Stimulated activated CD4-positive, alpha-beta T cell treated with anti-CD3 and anti-CD28 coated beads, Interleukin-1b, Interleukin-23, amount 100 ng/mL, for 48 hours (primary cell): Measurements from ENCODE around the gene TMEM14C.
A peak's percentile ranks its signal among the peaks of the same experiment; 100 is the strongest.

Source experiments
- DNase-seq: peaks from one replicate; pipeline ENCODE4 v3.0.0-alpha.2; 2020

The TMEM14C gene

DNA sequence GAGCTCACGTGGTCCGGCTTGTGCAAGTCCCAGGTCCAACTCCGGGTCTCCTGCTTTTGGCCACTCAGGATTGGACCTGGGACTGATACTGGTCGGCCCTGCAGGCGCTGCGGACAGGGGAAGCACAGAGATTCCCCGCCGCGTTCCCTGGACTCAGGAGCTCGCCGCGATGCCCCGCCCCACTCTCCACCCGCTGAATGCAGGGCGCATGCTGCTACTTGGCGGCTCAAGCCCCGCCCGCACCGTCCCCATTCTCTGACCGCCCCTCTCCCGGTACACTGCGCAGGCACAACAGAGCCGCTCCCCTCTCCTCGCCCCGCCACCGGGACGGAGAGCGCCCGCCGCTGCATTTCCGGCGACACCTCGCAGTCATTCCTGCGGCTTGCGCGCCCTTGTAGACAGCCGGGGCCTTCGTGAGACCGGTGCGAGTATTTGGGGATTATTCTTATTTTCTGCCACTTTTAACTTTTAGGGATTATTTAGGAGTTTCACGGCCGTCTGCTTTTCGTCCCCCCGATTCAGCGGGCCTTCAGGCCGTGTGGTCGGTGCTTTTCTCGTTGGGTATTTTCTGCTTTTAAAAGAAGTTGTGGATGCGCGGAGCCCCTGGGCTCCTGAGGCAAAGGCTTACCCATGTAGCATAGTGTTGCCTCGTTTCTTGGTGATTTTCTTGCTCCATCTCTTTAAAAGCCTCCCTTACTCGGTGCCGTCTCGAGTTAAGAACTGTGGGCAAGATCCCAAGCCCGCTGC is at the start of gene TMEM14C:
Gene TMEM14C (plus strand): TSS at position 251 of the 747 bp plus-strand sequence. CDS start 1,544 bp downstream, outside the sequence.
- peak; percentile 89 for DNase-seq

DNA sequence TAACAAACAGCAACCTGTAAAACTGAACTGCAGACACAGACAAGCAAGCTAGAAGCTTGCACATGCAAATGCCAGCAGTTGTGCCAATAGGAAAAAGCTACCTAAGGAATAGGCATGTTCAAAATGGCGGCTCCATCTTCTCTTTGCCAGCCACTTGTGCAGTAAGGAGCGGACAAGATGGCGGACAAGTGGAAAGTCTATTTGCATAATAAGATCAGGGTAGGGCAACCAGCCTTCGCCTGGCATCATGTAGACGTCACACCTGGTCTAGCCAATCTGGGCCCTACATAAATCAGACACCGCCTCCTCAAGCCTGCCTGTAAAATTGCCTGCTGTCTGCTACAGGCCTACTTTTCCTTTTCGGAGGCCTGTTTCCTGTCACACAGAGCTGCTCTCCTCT is 46.5 kb upstream of the TMEM14C start:
- DNase-seq = no peak

DNA sequence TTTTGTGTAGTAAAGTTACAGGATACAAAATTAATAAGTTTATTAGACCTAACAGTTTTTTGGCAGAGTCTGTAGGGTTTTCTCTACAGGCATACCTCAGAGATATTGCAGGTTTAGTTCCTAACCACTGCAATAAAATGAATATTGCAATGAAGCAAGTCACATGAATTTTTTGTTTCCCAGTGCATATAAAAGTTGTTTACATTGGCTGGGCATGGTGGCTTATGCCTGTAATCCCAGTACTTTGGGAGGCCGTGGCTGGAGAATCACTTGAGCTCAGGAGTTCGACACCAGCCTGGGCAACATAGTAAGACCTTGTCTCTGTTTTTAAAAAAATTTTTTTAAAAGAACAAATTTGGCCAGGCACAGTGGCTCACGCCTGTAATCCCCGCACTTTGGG is 44.4 kb upstream of the TMEM14C start:
- no peak for DNase-seq

DNA sequence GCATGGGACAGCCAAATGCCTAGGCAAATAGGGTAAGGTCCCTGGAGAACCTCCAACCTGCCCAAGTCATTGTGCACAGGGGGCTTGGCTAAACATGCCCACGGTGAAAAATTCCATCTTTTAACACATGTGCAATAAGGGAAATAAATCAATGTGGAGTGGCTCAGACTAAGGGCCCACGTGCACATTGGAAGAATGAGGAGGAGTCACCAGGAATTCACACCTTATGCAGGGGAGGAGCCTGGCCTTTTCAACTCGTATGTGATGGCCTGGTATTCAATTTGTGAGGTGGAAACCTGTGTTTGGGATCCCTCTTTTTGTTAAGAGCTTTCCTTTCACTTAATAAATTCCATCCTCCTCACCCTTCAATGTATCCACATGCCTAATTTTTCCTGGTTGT is 41.1 kb upstream of the TMEM14C start:
- DNase-seq = no peak

DNA sequence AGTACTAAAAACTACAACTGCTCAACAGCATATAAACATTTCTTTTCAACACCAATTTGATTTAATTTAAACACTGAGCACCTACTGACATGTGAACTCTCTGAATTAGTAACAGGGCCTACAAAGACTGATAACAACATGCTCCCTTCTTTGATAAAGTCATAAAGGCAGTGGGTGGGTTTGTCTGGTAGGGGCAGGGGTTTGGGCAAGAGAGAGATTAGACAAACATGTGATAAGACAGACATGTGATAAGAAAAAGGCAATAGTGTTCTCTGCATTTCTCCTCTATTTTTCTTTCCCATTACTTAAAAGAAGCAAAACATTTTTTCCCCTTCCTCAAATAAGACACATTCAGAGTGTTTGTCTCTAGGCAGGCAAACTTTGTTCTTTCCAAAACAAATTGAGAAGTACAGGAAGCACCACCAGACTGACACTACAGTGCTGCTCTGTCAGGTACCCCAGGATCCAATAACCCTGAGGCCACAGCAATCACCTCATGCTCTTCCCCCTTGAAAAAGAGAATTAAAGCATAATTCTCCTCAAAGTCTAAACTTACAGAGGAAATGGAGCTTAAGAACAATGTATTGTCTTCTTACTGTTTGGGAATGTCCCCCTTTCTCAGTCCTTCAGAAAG is 40.4 kb upstream of the TMEM14C start:
- DNase-seq = no peak

DNA sequence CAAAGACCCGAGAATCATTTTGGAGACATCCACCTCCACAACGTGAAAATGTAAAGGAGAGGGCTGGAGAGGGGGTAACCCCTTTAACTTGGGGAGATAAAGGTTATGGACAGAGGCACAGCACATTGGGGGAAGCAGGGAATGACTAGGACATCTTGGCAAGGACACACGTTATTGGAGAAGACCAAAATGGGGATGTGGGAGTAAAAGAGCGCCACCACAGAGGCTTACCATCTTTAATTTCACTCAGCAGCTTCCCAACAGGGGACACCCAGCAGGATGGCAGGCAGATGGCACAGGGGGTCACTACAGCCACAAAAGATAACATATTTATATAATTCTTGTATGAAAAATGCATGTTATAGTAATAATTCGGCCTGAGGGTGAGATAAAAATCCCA is 38.3 kb upstream of the TMEM14C start:
- DNase-seq = no peak

- no peak for DNase-seq
Observed at GRCh38 chr6:10685092-10685915, 37.6 kb upstream of the TMEM14C start.

GRCh38 chr6:10686901-10687300 is 36.0 kb upstream of the TMEM14C start:
- no peak for DNase-seq

- no peak for DNase-seq
Observed at GRCh38 chr6:10687582-10687981, 35.3 kb upstream of the TMEM14C start.

GRCh38 chr6:10690651-10691445 is 32.0 kb upstream of the TMEM14C start:
- no peak for DNase-seq

DNA sequence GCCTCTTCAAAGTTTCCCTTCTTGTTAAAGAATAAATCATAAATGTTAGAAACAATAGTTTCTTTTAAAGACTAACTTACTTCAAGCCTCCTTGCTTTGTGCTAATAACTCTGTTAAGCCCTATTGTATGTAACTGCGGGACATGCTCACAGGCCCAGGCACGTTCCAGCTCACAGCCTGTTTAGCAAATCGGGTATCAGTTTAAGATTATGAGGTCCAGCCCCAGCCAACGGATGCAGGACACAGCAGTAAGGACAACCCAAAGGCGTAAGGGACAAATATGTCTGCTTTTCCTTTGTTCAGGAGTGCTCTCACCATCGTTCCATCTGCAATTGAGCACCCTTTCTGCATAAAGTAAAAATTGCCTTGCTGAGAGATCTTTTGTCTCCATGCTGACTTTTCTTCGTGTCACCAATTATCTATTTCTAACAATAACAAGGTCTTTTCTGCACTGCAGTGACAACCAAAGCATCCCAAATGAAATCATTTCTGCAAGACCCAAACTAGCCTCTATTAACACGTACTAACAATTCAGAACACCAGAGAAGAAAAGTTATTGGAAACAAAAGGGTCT is 29.8 kb upstream of the TMEM14C start:
- DNase-seq = no peak

- DNase-seq = peak; percentile 92
Observed at GRCh38 chr6:10694302-10695085, 28.4 kb upstream of the TMEM14C start, which contains the start of the genes C6orf52 and PAK1IP1. TSS of gene C6orf52 (minus strand) at chr6:10694616. CDS start at chr6:10687550, 7,066 bp downstream. TSS of gene PAK1IP1 (plus strand) at chr6:10694972. CDS start at chr6:10694986, 14 bp downstream.

- DNase-seq = no peak
Observed at GRCh38 chr6:10695086-10695657, 27.7 kb upstream of the TMEM14C start.

- no peak for DNase-seq
Observed at GRCh38 chr6:10696655-10697054, 26.2 kb upstream of the TMEM14C start.

DNA sequence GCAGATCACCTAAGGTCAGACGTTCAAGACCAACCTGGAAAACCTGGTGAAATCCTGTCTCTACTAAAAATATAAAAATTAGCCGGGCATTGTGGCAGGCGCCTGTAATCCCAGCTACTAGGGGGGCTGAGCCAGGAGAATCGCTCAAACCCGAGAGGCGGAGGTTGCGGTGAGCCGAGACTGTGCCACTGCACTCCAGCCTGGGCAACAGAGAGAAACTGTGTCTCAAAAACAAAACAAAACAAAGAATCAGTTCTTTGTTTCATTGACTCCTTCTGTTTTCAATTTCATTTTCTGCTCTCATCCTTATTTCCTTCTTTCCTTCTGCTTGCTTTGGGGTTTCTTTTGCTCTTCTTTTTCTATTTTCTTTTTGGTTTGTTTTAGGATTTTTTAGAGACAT is 8.9 kb upstream of the TMEM14C start:
- DNase-seq = no peak

- DNase-seq = peak; percentile 63
Observed at GRCh38 chr6:10719296-10719963, 3.4 kb upstream of the TMEM14C start.

GRCh38 chr6:10719964-10720264 is 3.0 kb upstream of the TMEM14C start:
- no peak for DNase-seq

- peak; percentile 48 for DNase-seq
Observed at GRCh38 chr6:10720265-10720959, 2.5 kb upstream of the TMEM14C start.

- DNase-seq = peak; percentile 50
Observed at GRCh38 chr6:10720960-10721849, 1.7 kb upstream of the TMEM14C start.
